GM19238 (cell line): Measurements from ENCODE around the gene NOD1.
"Not testable (repeated sequence)": the region's sequence is repeated elsewhere in the genome, so short reads cannot be mapped to it uniquely, and the experiment has no call there.

Experiments used
- DNase-seq: peaks from one replicate; pipeline ENCODE4 v3.0.0; 2011; ENCODE audit warnings: low spot score; ENCODE audit not compliant: insufficient read length

The NOD1 gene, protein sequence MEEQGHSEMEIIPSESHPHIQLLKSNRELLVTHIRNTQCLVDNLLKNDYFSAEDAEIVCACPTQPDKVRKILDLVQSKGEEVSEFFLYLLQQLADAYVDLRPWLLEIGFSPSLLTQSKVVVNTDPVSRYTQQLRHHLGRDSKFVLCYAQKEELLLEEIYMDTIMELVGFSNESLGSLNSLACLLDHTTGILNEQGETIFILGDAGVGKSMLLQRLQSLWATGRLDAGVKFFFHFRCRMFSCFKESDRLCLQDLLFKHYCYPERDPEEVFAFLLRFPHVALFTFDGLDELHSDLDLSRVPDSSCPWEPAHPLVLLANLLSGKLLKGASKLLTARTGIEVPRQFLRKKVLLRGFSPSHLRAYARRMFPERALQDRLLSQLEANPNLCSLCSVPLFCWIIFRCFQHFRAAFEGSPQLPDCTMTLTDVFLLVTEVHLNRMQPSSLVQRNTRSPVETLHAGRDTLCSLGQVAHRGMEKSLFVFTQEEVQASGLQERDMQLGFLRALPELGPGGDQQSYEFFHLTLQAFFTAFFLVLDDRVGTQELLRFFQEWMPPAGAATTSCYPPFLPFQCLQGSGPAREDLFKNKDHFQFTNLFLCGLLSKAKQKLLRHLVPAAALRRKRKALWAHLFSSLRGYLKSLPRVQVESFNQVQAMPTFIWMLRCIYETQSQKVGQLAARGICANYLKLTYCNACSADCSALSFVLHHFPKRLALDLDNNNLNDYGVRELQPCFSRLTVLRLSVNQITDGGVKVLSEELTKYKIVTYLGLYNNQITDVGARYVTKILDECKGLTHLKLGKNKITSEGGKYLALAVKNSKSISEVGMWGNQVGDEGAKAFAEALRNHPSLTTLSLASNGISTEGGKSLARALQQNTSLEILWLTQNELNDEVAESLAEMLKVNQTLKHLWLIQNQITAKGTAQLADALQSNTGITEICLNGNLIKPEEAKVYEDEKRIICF

DNA sequence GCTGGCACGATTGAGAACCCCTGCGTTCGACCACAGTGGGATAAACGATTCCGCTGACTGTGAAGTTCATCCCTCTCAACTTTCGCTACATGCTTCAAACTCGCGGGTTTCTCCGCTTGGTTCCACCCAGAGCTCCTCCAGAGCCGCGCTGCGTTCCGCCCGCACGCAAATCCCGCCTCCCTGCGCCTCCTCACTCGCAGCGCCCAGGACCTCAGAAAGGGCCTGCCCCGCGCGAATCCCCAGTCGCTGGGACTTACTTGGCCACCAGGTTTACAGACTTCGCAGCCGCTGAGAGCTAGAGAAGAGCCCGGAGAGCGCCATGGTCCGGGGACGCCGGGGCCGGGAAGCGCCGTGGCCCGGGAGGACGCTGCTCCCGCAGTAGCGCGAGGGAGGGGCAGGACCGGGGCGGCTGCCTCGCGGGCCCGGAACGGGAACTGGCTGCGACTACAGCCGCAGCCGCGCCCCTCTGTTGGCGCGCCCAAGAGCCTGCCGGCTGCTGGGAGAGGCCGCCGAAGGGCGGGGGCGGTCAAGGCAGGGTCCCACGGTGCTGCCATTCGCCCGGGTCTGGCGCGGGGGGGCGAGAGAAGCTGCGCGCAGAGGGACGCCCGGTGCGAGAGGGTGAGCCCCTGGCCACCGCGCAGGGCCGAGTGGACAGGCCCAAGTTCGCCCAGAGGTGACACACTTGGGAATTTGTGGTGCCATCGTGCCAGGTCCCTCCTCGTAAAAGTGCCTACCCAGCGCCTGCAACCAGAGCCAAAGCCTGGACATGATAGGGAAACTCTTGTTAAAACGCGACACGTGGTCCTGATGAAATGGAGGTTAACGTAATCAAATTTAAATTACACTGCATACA is at the start of gene NOD1:
TSS of gene NOD1 (minus strand) at position 436 of the 853 bp plus-strand sequence. CDS start 21,863 bp downstream, outside the sequence.
- DNase-seq: peak; percentile 56

DNA sequence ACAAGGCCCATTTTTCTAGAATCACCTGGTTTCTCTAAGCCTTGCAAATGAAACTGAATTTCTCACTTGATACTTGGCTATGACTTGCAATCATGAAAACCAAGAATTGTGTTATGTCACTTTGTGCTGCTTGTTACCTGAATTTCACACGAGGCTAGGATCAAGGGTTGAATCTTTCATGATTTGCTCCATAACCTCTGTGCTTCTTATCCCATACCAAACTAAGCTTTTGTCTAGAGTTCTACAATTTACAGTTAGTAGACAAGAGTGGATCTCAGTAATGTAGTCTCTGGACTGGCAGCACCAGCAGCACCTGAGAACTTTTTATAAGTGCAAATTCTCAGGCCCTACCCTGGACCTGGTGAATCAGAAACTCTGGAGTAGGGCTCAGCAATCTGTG is 48.7 kb upstream of the NOD1 start:
- not testable (repeated sequence) for DNase-seq

DNA sequence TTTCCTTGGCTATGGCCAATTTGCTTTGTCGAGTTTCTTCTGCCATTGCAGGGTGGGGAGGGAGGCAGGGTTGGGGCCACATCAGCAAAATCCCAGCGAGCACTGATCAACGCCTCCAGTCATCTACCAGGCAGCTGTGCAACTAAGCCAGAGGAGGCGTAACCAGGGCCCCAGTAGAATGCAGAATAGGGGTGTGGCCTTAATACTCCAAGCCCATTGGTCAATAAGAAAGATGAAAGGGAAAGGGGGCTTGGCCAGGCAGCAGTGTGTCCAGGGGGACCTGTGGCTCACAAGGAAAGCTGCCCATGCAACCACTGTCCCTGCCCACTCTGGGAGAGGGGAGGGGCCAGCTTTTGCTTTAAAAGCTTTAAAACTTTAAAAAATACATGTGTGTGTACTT is 47.6 kb upstream of the NOD1 start:
- no peak for DNase-seq

DNA sequence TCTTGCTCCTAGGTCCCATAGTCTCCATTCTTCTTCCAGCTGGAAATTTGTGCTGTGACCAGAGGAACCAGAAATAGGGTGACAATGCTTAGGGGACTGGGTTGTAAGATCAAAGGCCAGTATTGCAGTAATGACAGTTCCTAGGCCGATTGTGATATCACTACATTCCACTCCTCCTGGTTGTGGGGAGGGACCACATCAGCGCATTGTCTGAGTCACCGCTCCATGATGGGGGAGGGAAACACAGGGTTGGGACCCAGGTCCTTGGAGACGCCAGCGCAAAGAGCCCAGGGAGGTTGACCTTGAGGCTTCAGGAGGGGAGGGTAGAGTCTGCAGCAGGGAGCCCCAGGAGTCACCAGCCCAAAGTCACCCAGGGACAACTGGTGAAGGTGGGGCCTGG is 46.8 kb upstream of the NOD1 start:
- DNase-seq: no peak

DNA sequence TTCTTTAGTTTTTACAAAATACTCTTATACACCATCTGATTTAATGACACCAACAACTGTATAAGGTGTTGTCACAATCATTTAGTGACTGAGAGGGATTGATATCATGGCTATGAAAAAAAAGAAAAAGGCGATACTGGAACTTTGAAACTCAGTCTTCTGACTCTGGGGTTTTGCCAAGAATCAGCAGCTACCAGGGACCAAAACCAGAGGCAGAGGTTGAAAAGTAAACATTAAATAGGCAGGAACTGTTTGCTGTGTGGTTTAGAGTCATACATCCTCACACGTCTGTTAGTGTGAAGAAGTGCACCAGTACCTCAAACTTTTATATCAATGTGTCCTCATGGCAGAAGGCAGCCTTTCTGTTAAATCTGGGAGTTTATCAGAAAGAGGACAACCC is 46.0 kb upstream of the NOD1 start:
- no peak for DNase-seq

DNA sequence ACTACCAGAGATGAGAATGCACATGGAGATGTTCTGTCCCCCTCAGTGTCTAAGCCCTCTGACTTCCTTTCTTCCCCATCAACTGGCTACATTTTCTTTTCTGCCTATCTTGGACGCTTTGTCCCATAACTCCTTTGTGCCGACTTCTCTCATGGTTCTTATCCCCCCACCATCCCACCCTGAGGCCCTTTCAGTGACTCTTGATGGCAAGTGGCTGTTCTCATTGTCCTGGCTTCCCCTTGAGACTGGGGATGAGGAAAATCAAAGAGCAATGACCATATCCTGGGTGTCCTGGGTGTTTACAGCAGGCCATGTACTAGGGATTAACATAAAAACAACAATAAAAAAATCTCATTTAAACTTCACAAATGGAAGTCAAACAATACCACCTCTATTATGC is 44.9 kb upstream of the NOD1 start:
- no peak for DNase-seq

DNA sequence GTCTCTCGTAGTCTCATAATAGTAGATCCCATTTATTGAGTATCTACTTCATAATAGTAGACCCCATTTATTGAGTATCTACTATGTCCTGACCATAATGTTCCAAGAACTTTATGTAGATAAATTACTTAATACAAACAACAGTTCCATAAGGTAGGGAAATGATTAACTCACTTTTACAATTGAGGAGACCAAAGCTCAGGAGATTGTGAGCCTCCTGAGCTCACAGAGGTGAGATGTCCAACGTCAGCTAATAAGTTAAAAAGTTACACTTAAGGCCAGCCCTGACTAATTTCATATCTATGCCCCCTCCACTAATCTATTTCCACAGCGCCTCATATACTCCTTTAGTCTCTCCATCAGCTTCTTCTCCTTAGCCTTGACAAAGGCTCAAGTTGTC is 43.6 kb upstream of the NOD1 start:
- no peak for DNase-seq

DNA sequence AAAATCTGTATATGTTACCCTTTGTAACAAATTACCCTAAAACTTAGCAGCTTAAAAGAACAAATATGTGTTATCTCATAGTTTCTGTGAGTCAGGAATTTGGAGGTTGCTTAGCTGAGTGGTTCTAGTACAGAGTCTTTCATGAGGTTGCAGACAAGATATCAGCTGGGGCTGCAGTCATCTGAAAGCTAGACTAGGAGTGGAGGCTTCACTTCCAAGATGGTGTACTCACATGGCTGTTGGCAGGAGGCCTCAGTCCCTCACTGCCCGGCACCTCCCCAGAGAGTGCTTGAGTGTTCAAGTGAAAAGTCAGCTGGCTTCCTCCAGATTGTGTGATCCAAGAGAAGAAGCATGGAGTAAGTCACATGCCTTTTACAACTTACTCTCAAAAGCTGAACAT is 42.9 kb upstream of the NOD1 start:
- DNase-seq: no peak

DNA sequence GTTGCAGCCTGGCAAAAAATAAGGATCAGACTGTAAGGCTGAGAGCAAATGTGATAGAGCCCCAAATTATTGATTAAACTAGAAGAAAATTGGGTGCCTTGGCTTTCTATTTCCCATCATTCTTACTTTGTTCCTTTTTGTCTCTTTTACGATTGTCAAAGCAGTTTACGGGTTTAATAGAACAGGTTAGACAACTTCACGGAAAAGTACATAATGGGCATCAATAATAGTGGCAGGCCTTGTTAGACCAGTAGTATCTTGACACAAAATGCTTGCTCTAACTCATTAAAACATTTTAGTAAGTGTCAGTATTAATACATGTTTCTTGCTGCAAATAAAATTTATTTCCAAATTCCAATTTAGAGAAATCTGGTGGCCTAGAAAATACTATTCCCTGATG is 40.5 kb upstream of the NOD1 start:
- no peak for DNase-seq

DNA sequence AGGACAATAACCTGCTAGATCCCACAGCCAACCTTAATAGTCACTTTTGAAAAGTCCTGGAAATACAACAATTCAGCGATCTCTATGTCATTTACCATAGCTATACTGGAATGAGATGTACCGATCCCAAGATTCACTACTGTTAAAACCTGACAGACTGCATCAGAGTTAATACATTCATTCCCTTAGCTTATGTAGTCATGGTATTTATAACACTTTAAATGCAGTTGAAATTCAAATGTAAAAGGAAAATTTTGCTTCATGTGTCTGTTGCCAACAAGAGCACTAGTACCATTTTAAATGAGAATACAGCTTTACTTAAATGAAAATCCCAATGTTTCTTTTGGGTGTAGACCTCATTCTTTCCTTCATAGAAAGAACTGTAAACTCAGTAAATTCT is 37.2 kb upstream of the NOD1 start:
- no peak for DNase-seq

DNA sequence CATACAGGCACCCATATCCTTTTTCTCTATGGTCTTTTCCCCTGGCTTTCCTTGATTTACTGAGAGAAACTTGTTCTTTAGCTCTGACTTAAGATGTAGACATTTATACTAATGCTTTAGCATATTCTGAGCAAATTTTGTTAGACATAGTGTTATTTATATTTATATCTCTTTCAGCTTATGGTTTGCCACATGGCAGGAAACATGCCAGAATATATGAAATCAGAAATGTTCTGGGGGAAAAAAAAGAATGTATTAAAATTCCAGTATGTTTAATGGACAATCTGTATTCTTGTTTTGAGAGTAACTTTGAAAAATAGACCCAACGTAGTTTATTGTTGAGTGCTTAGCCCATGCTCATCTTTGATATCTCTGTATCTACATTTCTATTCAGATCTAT is 36.2 kb upstream of the NOD1 start:
- no peak for DNase-seq

DNA sequence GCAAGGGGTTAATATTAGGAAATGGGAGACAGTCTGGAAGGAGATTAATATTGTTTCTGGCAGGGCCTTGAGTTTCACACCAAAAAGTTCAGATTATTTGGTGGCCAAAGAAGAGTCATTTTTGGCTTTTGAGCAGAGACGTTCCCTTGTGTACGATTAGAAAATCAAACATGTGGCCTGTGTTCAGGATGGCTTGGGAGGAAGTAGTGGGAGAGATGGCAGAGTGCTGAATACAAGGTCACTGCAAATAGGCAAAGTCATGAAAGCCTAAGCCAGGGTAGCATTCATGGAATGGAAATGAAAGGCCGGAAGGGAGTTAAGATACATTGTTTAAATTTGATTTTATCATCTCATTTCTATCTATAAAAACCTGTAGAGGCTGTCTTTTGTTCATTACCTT is 35.6 kb upstream of the NOD1 start:
- no peak for DNase-seq

DNA sequence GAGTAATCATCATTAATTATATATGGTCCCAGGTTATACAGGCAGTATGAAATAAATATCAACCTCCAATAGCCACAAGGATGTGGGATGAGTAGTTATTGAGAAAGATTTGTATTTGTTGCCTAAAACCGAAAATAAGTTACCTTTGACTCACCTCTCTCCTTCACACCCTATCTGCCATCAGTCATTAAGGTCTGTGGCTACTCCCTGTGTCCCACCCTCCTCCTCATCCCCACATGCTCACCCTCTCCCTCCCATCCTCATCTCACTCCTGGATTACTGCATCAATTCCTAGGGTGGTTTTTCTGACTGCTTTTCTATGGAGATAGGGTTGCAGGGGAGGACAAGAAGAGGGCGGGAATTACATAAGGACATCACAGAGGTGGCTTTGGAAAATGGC is 35.2 kb upstream of the NOD1 start:
- no peak for DNase-seq

DNA sequence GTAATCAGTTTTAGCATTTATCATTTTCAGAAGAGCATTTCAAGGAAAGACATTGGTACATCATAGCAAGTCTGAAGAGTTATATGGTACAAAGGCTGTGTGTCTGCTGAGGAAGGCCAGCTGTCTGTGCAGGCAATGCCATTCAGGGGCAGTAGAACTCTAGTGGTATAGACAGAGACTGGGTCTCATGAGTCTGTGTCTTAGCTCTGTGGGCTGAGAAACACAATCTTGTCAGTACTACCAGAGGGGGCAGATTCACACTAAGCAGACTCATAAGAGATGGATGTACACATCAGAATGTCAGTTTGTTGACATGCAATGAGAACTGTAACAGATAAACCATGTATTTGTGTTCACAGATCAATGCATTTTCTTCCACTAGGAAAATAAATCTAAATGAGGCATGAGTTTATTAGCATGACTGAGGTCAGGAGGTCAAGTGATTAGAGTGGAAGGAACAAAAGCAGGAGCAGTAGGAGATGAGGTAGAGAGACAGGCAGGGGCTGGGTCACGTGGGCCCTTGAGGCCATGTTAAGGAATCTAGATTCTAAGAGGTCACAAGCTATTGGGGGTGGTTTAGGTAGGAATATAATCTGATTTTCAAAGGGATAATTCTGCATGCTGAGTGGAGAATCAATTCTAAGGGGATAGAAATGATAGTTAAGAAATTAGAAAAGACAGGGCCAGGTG is 33.5 kb upstream of the NOD1 start:
- DNase-seq: no peak

DNA sequence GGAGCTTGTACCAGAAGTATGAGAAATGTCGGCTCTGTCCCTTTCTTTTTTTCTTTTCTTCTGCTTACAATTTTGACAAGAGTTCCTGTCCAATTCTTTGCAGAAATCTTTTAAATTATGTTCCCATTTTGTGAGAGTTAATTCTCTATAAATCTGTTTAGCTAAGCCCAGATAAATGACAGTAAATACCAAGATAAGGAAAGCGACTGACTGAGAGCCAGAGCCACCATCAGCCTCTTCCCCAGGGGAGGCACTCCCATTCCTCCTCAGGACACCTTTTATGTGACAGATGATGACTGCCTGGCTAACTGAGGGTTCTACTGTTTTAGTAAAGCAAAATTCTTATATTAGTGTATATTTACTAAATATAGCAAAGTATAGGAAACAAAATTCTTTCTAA is 32.9 kb upstream of the NOD1 start:
- DNase-seq: no peak

DNA sequence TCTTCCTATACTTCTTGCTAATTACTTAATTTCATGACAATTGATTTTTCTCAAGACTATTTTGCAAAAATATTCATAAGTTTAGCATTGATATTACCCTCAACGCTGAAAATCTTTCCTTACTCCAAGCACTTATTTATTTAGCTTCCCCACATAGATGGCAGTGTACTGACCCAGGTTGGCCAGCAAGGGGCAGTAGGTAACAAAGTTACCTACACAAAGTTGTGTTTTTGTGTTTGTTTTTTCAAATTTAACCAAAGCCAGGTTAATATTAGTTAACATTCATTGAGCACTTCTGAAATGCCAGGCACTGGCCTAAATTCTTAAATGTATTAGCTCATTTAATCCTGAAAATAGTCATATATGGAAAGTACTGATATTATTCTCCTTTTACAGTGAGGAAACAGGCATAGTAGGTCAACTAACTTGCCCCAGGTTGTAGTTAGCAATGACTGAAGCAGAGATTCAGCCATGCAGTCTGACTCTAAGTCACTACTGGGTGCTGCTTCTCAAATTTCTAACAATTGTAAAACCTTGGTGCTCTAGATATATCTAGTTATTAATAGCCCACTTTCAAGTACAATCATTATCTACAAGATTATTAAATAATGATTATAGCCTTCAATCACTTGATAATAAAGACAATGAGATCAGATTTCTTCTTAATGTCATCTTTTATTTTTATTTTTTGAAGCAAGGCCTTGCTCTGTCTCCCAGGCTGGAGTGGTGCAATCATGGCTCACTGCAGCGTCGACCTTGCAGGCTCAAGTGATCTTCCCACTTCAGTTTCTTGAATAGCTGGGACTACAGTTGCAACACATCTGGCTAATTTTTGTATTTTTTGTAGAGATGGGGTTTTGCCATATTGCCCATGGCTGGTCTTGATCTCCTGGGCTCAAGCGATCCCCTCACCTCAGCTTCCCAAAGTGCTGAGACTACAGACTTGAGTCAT is 31.8 kb upstream of the NOD1 start:
- DNase-seq: no peak

DNA sequence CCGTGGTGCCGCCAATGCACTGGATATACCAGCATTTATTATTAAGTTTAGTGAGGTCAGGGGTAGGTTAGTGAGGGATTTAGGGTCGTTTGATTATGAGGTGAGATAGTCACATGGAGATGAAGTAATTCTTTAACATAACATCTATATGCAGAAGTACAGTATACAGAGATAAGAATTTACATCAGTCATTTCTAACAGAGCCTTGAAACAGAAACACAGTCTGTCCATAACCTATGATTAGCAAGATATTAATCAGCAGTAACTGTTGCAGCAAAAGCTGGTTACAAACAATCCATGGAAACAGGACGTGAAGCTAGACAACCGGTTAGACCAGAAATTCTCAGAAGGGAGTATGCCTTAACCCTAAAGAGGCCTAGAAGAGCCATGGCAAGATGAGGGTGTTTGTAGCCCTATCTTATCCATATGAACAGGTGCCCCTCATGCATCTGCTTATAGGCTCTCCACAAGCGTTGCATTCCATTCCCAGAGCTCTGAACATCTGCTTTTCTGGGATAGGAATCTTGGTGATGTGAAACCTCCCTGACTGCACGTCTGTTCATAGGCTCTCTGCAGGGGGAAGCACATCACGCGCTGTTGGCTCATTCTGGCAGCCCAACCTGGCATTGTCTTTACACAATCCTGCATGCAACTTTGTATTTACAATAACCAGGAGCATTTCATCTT is 30.7 kb upstream of the NOD1 start:
- not testable (repeated sequence) for DNase-seq

DNA sequence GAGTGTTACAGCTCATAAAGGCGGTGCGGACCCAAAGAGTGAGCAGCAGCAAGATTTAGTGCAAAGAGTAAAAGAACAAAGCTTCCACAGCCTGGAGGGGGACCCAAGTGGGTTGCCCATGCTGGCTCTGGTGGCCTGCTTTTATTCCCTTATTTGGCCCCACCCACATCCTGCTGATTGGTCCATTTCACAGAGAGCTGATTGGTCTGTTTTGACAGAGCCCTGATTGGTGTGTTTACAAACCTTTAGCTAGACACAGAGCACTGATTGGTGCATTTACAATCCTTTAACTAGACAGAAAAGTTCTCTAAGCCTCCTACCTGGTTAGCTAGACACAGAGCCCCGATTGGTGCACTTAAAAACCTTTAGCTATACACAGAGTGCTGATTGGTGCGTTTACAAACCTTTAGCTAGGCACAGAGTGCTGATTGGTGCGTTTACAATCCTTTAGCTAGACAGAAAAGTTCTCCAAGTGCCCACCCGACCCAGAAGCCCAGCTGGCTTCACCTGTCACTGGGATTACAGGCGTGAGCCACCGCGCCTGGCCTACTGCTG is 28.8 kb upstream of the NOD1 start:
- DNase-seq: not testable (repeated sequence)

DNA sequence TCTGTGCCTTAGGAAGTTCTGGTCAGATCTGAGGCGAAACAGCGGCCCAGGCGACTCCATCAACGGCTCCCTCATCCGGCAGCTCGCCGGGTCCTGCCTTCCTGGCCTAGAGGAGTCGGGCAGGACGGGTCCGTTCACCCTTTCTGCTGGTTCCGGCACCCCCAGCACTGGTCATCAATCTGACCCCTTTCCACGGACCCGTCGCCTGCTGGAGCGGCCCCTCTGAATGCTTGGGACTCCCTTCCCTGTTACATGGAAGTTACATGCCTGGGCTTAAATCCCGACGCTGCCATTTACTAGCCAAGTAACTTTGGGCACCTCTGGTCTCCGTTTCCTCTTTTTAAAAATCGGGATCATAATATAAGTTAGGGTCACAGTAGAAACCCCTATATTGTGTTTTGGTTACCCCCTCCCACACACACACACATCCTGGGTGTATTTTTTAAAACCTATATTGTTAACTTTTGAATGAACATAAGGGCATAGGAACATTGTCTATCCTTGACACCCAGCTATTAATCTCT is 26.7 kb upstream of the NOD1 start:
- DNase-seq: no peak
